ENCODE measurements around the gene KCNK7. TPM values are rescaled to one million over a fixed set of nuclear protein-coding genes. Genes with fewer than 3 reads are reported as not detected.

The KCNK7 gene
- total RNA-seq, 1 donor = not detected

DNA sequence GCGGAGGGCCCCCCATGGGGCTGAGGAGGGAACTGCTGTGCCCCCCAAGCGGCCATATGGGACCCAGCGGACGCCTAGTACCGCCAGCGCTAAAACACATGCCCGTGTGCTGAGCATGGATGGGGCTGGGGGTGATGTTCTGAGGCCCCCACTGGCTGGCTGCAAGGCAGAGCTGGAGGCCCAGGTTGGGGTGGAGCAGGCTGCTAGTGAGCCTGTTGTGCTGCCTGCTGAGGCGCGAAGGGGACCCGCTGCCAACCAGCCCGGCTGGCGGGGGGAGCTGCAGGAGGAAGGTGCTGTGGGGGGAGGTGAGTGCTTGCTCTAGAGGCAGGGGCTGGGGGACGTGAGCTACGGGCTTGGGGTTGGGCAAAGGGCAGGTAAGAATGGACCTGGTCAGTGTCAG, 23.2 kb upstream of the KCNK7 start:
- no peaks in the 10 kb centered on the region for H3K9me3 ChIP-seq (ENCODE audit: low read depth, low read length)
- peaks cover 9% of the 10 kb centered on the region for H3K4me1 ChIP-seq (ENCODE audit: insufficient read depth, low read length)
- peaks cover 28% of the 10 kb centered on the region for H4K20me1 ChIP-seq (ENCODE audit: insufficient read depth, low read length)
- H3K36me3 ChIP-seq (ENCODE audit: insufficient read depth, low read length) = peaks cover 61% of the 10 kb centered on the region
- no peak overlapping the region for H3K27ac ChIP-seq (ENCODE audit: low read depth, low read length)
- H3K4me2 ChIP-seq (ENCODE audit: insufficient read depth, low read length) = no peak overlapping the region
- peaks cover 64% of the 10 kb centered on the region for H3K79me2 ChIP-seq (ENCODE audit: insufficient read depth, low read length)
- no peak for DNase-seq (ENCODE audit: insufficient read length, low spot score, missing footprints)
- TF ChIP-seq, protein P1, sequence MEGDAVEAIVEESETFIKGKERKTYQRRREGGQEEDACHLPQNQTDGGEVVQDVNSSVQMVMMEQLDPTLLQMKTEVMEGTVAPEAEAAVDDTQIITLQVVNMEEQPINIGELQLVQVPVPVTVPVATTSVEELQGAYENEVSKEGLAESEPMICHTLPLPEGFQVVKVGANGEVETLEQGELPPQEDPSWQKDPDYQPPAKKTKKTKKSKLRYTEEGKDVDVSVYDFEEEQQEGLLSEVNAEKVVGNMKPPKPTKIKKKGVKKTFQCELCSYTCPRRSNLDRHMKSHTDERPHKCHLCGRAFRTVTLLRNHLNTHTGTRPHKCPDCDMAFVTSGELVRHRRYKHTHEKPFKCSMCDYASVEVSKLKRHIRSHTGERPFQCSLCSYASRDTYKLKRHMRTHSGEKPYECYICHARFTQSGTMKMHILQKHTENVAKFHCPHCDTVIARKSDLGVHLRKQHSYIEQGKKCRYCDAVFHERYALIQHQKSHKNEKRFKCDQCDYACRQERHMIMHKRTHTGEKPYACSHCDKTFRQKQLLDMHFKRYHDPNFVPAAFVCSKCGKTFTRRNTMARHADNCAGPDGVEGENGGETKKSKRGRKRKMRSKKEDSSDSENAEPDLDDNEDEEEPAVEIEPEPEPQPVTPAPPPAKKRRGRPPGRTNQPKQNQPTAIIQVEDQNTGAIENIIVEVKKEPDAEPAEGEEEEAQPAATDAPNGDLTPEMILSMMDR (IDR thresholded peaks at IDR 0.05; ENCODE audit: extremely low read depth, low read depth, low read length) = no peak
- H2AFZ ChIP-seq (ENCODE audit: low read length) = no peak overlapping the region
- H3K27me3 ChIP-seq (ENCODE audit: insufficient read depth, low read length) = no peaks in the 10 kb centered on the region
- no peak overlapping the region for H3K4me3 ChIP-seq (ENCODE audit: insufficient read depth, low read length)

DNA sequence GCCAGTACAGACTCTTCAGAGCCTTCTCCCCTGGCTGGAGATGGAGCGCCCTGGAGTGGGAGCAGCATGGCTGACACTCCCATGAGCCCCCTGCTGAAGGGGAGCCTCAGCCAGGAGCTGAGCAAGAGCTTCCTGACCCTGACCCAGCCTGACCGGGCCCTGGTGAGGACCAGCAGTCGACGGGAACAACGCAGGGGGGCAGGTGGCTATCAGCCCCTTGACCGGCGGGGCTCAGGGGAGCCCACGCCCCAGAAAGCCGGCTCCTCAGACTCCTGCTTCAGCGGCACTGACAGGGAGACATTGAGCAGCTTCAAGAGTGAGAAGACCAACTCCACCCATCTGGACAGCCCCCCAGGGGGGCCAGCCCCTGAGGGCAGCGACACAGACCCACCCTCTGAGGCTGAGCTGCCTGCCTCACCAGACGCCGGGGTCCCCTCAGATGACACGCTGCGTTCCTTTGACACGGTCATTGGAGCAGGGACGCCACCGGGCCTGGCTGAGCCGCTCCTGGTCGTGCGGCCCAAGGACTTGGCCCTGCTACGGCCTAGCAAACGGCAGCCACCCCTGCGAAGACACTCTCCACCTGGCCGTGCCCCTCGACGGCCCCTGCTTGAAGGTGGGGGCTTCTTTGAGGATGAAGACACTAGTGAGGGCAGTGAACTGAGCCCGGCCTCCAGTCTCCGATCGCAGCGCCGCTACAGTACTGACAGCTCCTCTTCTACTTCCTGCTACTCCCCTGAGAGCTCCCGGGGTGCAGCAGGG, 22.6 kb upstream of the KCNK7 start:
- peaks cover 29% of the 10 kb centered on the region for H4K20me1 ChIP-seq (ENCODE audit: insufficient read depth, low read length)

DNA sequence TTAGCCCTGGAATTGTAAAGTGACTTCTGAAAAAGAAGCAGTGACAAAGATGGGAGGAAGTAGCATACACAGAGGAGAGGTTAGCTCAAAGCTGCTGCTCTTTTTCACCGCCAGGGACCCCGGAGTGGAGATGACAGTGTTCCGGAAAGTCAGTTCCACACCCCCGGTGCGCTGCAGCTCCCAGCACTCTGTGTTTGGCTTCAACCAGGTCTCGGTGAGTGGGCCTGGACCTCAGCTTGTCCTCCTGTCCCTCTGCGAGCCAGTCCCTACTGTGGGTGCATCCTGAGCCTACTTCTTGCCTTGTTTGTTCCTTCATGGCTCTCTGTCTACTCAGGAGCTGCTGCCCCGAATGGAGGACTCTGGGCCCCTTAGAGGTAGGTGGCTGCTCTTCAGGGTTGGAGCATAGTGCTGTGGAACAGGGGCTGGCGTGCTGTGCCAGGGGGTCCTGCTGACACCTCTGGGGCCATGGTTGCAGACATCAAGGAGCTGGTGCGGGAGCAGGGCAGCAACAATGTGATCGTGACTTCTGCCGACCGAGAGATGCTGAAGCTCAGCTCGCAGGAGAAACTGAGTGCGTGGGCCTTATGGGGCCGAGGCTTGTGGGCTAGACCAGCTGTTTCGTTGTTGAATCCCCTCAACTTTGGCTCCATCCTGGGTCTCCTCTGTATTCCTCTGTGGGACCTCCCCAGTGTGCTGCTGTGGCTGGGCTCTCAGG, 21.7 kb upstream of the KCNK7 start:
- peaks cover 76% of the 10 kb centered on the region for H3K79me2 ChIP-seq (ENCODE audit: insufficient read depth, low read length)
- H2AFZ ChIP-seq (ENCODE audit: low read length) = no peak overlapping the region
- peak overlapping the region; percentile 88 for H3K4me2 ChIP-seq (ENCODE audit: insufficient read depth, low read length)
- peaks cover 49% of the 10 kb centered on the region for H3K36me3 ChIP-seq (ENCODE audit: insufficient read depth, low read length)
- peak overlapping the region; percentile 7 for H3K27ac ChIP-seq (ENCODE audit: low read depth, low read length)
- TF ChIP-seq, protein P1 (IDR thresholded peaks at IDR 0.05; ENCODE audit: extremely low read depth, low read depth, low read length) = no peak
- peak overlapping the region; percentile 83 for H3K4me3 ChIP-seq (ENCODE audit: insufficient read depth, low read length)
- H3K4me1 ChIP-seq (ENCODE audit: insufficient read depth, low read length) = peaks cover 20% of the 10 kb centered on the region
- H4K20me1 ChIP-seq (ENCODE audit: insufficient read depth, low read length) = peaks cover 38% of the 10 kb centered on the region
- DNase-seq (ENCODE audit: insufficient read length, low spot score, missing footprints) = no peak
- H3K27me3 ChIP-seq (ENCODE audit: insufficient read depth, low read length) = no peaks in the 10 kb centered on the region
- H3K9me3 ChIP-seq (ENCODE audit: low read depth, low read length) = no peaks in the 10 kb centered on the region

More for the DNA sequence above, 22.6 kb upstream of the KCNK7 start:
- H3K9me3 ChIP-seq (ENCODE audit: low read depth, low read length) = no peaks in the 10 kb centered on the region
- no peak for DNase-seq (ENCODE audit: insufficient read length, low spot score, missing footprints)
- peaks cover 11% of the 10 kb centered on the region for H3K4me1 ChIP-seq (ENCODE audit: insufficient read depth, low read length)
- TF ChIP-seq, protein P1 (IDR thresholded peaks at IDR 0.05; ENCODE audit: extremely low read depth, low read depth, low read length) = no peak
- H3K36me3 ChIP-seq (ENCODE audit: insufficient read depth, low read length) = peaks cover 55% of the 10 kb centered on the region
- no peak overlapping the region for H2AFZ ChIP-seq (ENCODE audit: low read length)
- no peak overlapping the region for H3K4me2 ChIP-seq (ENCODE audit: insufficient read depth, low read length)
- H3K4me3 ChIP-seq (ENCODE audit: insufficient read depth, low read length) = no peak overlapping the region
- no peaks in the 10 kb centered on the region for H3K27me3 ChIP-seq (ENCODE audit: insufficient read depth, low read length)
- H3K79me2 ChIP-seq (ENCODE audit: insufficient read depth, low read length) = peaks cover 70% of the 10 kb centered on the region
- no peak overlapping the region for H3K27ac ChIP-seq (ENCODE audit: low read depth, low read length)

DNA sequence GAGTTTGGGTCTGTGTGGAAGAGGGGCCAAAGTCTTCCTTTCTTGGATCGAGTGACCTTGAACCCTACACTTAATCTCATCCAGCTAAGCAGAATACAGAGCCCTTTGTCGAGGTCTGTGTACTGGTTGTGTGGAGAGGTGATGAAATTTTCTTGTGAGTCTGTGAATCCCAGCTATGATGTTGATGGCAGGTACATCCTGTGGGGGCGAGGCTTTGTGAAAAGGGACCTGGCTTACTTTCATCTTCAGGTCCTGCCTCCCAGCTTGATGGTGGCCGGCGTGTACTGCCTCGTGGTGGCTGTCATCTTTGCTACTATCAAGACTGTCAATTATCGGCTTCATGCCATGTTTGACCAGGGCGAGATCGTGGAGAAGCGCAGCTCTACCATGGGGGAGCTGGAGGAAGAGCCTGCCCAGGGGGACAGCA, 21.0 kb upstream of the KCNK7 start:
- H3K79me2 ChIP-seq (ENCODE audit: insufficient read depth, low read length) = peaks cover 83% of the 10 kb centered on the region
- H4K20me1 ChIP-seq (ENCODE audit: insufficient read depth, low read length) = peaks cover 41% of the 10 kb centered on the region
- DNase-seq (ENCODE audit: insufficient read length, low spot score, missing footprints) = no peak

More for the DNA sequence above, 21.0 kb upstream of the KCNK7 start:
- Histone ChIP-seq H3K27me3 (ENCODE audit: insufficient read depth, low read length) (no peaks in the 10 kb centered on the region), H3K27ac (ENCODE audit: low read depth, low read length) (peak overlapping the region; percentile 7), H3K4me1 (ENCODE audit: insufficient read depth, low read length) (peaks cover 27% of the 10 kb centered on the region), H2AFZ (ENCODE audit: low read length) (no peak overlapping the region), H3K4me3 (ENCODE audit: insufficient read depth, low read length) (peak overlapping the region; percentile 83), H3K9me3 (ENCODE audit: low read depth, low read length) (no peaks in the 10 kb centered on the region), H3K36me3 (ENCODE audit: insufficient read depth, low read length) (peaks cover 42% of the 10 kb centered on the region), H3K4me2 (ENCODE audit: insufficient read depth, low read length) (peak overlapping the region; percentile 88)
- TF ChIP-seq, protein P1 (IDR thresholded peaks at IDR 0.05; ENCODE audit: extremely low read depth, low read depth, low read length) = no peak
